Measurements from ENCODE around the gene IZUMO1. TPM values are rescaled to one million over a fixed set of nuclear protein-coding genes. Genes with fewer than 3 reads are reported as not detected.

IZUMO1 gene
- total and polyA plus RNA-seq, 2 of the 13 experiments (the other 11 are each of a cell fraction or from before 2014, with no cell fraction given), result 0.07 to 0.22 TPM

- TF ChIP-seq AKNA (CRISPR knock-in tag; IDR thresholded peaks at IDR 0.05; ENCODE audit: borderline replicate concordance) (no peak), SNAI1 (CRISPR knock-in tag; IDR thresholded peaks at IDR 0.05; ENCODE audit: borderline replicate concordance) (no peak), JUN (CRISPR knock-in tag; IDR thresholded peaks at IDR 0.05) (peak; percentile 23; the same call in 1 of the 2 replicates), ZKSCAN8 (CRISPR knock-in tag; IDR thresholded peaks at IDR 0.05; ENCODE audit: borderline replicate concordance) (no peak), FOXJ3 (CRISPR knock-in tag; IDR thresholded peaks at IDR 0.05; ENCODE audit: borderline replicate concordance) (no peak; the same call in 1 of the 2 replicates), RELA (CRISPR knock-in tag; IDR thresholded peaks at IDR 0.05) (no peak), ZNF180 (CRISPR knock-in tag; IDR thresholded peaks at IDR 0.05; ENCODE audit: borderline replicate concordance, low read depth) (no peak), ZNF337 (CRISPR knock-in tag; IDR thresholded peaks at IDR 0.05; ENCODE audit: borderline replicate concordance, low read depth) (no peak), ZBTB8A (CRISPR knock-in tag; IDR thresholded peaks at IDR 0.05; ENCODE audit: borderline replicate concordance, low read depth) (no peak), ARHGAP35 (CRISPR knock-in tag; IDR thresholded peaks at IDR 0.05; ENCODE audit: borderline replicate concordance) (no peak), ZEB1 (IDR thresholded peaks at IDR 0.05; ENCODE audit: insufficient replicate concordance, low read depth) (no peak)
- TF ChIP-seq, protein P1, sequence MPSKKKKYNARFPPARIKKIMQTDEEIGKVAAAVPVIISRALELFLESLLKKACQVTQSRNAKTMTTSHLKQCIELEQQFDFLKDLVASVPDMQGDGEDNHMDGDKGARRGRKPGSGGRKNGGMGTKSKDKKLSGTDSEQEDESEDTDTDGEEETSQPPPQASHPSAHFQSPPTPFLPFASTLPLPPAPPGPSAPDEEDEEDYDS (CRISPR knock-in tag; IDR thresholded peaks at IDR 0.05), result no peak
- TF ChIP-seq, protein P2, sequence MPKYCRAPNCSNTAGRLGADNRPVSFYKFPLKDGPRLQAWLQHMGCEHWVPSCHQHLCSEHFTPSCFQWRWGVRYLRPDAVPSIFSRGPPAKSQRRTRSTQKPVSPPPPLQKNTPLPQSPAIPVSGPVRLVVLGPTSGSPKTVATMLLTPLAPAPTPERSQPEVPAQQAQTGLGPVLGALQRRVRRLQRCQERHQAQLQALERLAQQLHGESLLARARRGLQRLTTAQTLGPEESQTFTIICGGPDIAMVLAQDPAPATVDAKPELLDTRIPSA (CRISPR knock-in tag; IDR thresholded peaks at IDR 0.05; ENCODE audit: borderline replicate concordance), result no peak
- TF ChIP-seq, protein P3, sequence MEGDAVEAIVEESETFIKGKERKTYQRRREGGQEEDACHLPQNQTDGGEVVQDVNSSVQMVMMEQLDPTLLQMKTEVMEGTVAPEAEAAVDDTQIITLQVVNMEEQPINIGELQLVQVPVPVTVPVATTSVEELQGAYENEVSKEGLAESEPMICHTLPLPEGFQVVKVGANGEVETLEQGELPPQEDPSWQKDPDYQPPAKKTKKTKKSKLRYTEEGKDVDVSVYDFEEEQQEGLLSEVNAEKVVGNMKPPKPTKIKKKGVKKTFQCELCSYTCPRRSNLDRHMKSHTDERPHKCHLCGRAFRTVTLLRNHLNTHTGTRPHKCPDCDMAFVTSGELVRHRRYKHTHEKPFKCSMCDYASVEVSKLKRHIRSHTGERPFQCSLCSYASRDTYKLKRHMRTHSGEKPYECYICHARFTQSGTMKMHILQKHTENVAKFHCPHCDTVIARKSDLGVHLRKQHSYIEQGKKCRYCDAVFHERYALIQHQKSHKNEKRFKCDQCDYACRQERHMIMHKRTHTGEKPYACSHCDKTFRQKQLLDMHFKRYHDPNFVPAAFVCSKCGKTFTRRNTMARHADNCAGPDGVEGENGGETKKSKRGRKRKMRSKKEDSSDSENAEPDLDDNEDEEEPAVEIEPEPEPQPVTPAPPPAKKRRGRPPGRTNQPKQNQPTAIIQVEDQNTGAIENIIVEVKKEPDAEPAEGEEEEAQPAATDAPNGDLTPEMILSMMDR (CRISPR knock-in tag; IDR thresholded peaks at IDR 0.05), result no peak
- TF ChIP-seq, protein P4, sequence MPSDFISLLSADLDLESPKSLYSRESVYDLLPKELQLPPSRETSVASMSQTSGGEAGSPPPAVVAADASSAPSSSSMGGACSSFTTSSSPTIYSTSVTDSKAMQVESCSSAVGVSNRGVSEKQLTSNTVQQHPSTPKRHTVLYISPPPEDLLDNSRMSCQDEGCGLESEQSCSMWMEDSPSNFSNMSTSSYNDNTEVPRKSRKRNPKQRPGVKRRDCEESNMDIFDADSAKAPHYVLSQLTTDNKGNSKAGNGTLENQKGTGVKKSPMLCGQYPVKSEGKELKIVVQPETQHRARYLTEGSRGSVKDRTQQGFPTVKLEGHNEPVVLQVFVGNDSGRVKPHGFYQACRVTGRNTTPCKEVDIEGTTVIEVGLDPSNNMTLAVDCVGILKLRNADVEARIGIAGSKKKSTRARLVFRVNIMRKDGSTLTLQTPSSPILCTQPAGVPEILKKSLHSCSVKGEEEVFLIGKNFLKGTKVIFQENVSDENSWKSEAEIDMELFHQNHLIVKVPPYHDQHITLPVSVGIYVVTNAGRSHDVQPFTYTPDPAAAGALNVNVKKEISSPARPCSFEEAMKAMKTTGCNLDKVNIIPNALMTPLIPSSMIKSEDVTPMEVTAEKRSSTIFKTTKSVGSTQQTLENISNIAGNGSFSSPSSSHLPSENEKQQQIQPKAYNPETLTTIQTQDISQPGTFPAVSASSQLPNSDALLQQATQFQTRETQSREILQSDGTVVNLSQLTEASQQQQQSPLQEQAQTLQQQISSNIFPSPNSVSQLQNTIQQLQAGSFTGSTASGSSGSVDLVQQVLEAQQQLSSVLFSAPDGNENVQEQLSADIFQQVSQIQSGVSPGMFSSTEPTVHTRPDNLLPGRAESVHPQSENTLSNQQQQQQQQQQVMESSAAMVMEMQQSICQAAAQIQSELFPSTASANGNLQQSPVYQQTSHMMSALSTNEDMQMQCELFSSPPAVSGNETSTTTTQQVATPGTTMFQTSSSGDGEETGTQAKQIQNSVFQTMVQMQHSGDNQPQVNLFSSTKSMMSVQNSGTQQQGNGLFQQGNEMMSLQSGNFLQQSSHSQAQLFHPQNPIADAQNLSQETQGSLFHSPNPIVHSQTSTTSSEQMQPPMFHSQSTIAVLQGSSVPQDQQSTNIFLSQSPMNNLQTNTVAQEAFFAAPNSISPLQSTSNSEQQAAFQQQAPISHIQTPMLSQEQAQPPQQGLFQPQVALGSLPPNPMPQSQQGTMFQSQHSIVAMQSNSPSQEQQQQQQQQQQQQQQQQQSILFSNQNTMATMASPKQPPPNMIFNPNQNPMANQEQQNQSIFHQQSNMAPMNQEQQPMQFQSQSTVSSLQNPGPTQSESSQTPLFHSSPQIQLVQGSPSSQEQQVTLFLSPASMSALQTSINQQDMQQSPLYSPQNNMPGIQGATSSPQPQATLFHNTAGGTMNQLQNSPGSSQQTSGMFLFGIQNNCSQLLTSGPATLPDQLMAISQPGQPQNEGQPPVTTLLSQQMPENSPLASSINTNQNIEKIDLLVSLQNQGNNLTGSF (CRISPR knock-in tag; IDR thresholded peaks at IDR 0.05), result no peak
Observed at GRCh38 chr19:48772503-48772953, 25.8 kb upstream of the IZUMO1 start (continued).

Data from HepG2 (cell line).